WTC11 (cell line): ENCODE measurements around the gene BTBD8.

Source experiments
- ELF4 ChIP-seq: sonication (generic); formaldehyde crosslinking; IDR thresholded peaks from 2 replicates; pipeline ENCODE4 v1.8.1; 2022; ENCODE audit warnings: low read depth, mild to moderate bottlenecking, moderate library complexity, missing genetic modification reagents
- GABPB1 ChIP-seq: sonication (generic); formaldehyde crosslinking; IDR thresholded peaks from 2 replicates; pipeline ENCODE4 v1.8.1; 2023; ENCODE audit warnings: mild to moderate bottlenecking, missing genetic modification reagents
- SMAD4 ChIP-seq: sonication (generic); formaldehyde crosslinking; IDR thresholded peaks from 2 replicates; pipeline ENCODE4 v1.8.0; 2022; ENCODE audit warnings: mild to moderate bottlenecking, missing genetic modification reagents
- TF ChIP-seq, protein P1 (sequence below): fragments of 200-600 bp; IDR thresholded peaks from 2 replicates; pipeline ENCODE4 v1.8.0; 2022; ENCODE audit warnings: antibody characterized with exemption

DNA sequence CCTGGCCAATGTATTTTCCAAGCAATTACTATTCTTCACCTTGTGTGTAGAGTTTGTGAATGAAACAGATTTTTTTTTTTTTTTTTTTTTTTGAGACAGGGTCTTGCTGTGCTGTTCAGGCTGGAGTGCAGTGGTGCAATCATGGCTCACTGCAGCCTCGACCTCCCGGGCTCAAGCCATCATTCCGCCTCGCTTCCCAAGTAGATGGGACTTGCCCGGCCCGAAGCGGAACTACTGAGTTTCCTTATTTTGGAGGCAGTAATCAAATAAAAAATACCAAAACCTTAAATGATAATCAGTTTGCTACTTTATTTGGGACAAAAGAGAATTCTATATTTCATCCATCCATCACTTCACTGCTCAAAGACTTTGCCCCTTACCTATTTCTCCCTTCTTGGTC lies 704 bp upstream of the BTBD8 start:
- TF ChIP-seq SMAD4 (CRISPR knock-in tag), result no peak
- no peak for TF ChIP-seq ELF4 (CRISPR knock-in tag)
- TF ChIP-seq, protein P1, sequence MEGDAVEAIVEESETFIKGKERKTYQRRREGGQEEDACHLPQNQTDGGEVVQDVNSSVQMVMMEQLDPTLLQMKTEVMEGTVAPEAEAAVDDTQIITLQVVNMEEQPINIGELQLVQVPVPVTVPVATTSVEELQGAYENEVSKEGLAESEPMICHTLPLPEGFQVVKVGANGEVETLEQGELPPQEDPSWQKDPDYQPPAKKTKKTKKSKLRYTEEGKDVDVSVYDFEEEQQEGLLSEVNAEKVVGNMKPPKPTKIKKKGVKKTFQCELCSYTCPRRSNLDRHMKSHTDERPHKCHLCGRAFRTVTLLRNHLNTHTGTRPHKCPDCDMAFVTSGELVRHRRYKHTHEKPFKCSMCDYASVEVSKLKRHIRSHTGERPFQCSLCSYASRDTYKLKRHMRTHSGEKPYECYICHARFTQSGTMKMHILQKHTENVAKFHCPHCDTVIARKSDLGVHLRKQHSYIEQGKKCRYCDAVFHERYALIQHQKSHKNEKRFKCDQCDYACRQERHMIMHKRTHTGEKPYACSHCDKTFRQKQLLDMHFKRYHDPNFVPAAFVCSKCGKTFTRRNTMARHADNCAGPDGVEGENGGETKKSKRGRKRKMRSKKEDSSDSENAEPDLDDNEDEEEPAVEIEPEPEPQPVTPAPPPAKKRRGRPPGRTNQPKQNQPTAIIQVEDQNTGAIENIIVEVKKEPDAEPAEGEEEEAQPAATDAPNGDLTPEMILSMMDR, result no peak
- TF ChIP-seq GABPB1, result no peak
